ENCODE data around the gene DYRK1A.
"Not testable (repeated sequence)": the region's sequence is repeated elsewhere in the genome, so short reads cannot be mapped to it uniquely, and the experiment has no call there.

DYRK1A gene

GRCh38 chr21:37366482-37367316, at the start of gene DYRK1A:
TSS of gene DYRK1A (plus strand) at chr21:37366773. CDS start at chr21:37420375, 53,602 bp downstream.
- DNase-seq (ENCODE audit: low read depth), result peak; percentile 100

- DNase-seq (ENCODE audit: low read depth), result no peak
Observed at GRCh38 chr21:37319551-37319950, 47.0 kb upstream of the DYRK1A start.

DNA sequence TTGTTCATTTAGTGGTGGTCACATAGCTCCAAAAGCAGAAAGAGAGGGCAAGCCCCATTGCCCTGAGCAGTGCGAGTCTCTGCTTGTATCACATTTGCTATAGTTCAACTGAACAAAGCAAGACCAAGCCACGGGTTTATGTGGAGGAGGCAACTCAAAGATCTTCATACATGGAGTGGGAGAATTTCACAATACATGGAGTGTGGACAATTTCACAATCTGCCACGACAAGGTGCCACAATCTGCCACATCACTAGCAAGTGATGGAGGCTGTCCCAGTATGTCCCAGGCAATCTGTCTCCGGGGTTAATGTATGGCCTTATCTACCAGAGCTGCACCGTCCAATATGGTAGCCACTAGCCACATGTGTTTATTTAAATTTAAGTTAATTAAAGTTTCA, 44.5 kb upstream of the DYRK1A start:
- no peak for DNase-seq (ENCODE audit: low read depth)

GRCh38 chr21:37324558-37324957, 42.0 kb upstream of the DYRK1A start:
- no peak for DNase-seq (ENCODE audit: low read depth)

- not testable (repeated sequence) for DNase-seq (ENCODE audit: low read depth)
Observed at GRCh38 chr21:37328147-37328546, 38.4 kb upstream of the DYRK1A start.

GRCh38 chr21:37331411-37331810, 35.2 kb upstream of the DYRK1A start:
- no peak for DNase-seq (ENCODE audit: low read depth)

GRCh38 chr21:37335053-37335452, 31.5 kb upstream of the DYRK1A start:
- no peak for DNase-seq (ENCODE audit: low read depth)

- no peak for DNase-seq (ENCODE audit: low read depth)
Observed at GRCh38 chr21:37337179-37337578, 29.4 kb upstream of the DYRK1A start.

- peak; percentile 3 for DNase-seq (ENCODE audit: low read depth)
Observed at GRCh38 chr21:37337831-37338230, 28.7 kb upstream of the DYRK1A start.

DNA sequence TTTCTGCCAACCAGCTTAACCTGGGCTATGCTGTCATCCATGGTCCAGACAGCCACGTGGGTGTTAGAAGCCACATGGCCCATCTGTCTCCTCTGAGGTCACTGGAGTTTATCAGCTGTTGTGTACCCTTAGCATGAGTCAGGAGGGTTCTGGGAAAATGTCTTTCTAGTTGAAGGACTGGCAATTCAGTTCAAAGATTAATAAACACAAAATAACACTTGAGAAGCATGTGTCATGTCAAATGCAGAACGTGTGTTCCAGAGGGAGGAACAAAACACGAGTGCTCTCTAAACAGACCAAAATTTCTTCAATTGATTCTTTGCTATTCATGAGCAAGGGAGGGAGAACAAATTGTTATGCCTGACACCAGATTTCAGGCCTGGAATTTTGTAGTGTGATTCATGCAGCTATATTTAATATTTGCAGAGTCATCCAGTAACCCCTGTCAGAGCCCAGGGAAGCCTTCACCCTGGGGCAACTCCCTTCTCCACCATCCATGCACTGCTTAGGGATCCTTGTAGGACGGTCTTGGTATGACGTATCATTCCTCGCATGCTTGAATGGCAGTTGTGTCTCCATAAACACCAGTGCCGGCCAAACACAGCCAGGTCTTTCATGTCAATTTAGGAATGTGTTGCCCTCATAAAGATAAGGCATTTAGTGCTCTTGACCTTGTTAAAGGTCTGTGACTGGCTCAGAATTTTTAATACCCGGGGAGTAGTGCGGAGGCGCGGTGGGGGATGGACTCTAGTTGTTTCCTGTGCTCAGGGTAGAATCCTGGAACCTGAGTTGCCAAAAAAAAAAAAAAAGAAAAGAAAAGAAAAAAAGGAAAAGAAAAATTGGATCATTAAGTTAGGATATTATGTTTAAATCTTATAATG, 27.7 kb upstream of the DYRK1A start:
- DNase-seq (ENCODE audit: low read depth), result peak; percentile 96

GRCh38 chr21:37339552-37339939, 27.0 kb upstream of the DYRK1A start:
- DNase-seq (ENCODE audit: low read depth), result no peak

- DNase-seq (ENCODE audit: low read depth), result no peak
Observed at GRCh38 chr21:37341254-37341960, 25.2 kb upstream of the DYRK1A start.

DNA sequence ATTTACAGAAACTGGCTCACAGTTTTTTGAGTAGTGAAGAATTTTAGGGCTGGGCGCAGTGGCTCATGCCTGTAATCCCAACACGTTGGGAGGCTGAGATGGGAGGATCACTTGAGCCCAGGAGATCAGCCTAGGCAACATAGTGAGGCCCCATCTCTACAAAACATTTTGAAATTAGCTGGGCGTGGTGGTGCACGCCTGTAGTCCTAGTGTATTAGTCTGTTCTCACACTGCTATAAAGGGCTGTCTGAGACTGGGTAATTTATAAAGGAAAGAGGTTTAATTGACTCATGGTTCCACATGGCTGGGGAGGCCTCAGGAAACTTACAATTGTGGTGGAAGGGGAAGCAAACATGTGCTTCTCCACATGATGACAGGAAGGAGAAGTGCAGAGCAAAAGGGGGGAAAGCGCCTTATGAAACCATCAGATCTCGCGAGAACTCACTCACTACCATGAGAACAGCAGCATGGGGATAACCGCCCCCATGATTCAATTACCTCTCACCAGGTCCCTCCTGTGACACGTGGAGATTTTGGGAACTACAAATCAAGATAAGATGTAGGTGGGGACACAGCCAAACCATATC, 24.4 kb upstream of the DYRK1A start:
- DNase-seq (ENCODE audit: low read depth), result no peak

DNA sequence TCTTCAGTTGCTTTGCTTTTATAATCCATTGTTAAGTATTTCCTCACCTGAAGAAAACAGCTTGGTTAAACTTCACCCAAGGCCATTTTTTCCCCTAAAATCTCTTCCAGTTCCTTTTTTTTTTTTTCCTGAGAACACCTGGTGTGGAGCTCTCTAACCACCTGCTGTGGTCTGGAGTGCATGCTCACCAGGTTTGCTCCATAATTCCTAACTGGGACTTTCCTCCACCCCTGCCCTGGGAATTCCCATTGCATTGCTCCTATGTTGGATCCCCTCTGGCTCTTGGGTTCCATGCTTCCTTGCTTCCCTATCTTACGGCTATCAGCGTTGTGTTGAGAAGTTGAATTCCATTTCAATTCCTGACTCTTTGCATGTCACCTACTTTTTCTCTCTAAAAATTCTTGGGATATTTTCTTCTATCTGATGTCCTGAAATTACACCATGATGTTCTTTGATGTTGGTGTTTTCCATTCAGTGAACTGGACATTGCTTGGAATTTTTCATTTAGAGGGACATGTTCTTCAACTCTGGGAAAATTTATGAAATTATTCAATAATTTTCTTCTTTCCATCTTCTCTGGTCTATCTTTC, 19.6 kb upstream of the DYRK1A start:
- no peak for DNase-seq (ENCODE audit: low read depth)

DNA sequence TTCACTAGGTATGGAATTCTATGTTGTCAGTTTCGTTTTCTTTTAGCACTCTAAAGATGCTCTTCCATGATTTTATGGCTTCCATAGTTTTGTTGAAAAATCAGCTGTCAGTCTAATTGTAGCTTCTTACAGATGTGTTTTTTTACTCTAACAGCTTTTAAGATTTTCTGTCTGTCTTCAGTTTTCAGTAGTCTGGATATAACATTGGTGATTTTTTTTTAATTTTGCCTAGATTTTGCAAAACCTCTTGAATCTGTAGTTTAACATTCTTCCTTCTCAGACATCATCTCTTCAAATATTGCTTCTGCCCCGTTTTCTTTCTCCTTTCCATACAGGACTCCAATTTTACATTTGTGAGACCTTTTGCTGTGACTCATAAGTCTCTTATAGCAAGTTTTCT, 17.9 kb upstream of the DYRK1A start:
- no peak for DNase-seq (ENCODE audit: low read depth)

DNA sequence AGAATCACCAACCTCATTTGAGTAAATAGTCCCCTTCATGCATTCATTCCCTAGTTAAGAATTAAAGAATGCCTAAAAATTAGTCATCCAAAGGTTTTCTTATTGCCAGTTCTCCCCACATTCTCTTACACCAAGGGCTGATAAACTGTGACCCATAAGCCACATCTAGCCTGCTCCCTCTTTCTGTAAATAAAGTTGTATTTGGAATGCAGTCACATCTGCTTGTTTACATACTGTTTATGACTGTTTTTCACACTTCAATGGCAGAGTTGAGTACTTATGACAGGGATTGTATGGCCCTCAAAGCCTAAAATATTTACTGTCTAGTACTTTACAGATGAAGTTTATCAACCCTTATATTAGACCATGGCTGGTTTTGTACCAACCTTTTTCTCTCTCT, 16.1 kb upstream of the DYRK1A start:
- DNase-seq (ENCODE audit: low read depth), result no peak

- no peak for DNase-seq (ENCODE audit: low read depth)
Observed at GRCh38 chr21:37356706-37357105, 9.9 kb upstream of the DYRK1A start.

DNA sequence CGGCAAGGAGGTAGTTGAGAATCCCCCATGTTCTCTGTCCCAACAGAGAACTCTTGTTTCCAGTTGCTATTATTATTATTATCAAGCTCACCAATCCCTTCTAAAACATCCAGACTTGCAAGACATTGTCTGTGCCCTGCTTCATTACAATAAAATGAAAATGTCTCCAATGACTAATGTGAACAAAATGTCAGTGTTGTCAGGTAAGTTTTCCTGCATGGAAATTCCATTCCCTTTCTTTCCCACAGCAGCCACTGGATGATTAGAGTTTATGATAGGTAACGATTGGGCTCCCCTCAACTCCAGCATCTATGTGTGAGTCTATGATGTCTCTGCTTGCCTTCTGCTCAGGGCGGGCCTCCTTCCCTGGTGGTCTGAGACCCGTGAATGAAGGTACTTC, 8.9 kb upstream of the DYRK1A start:
- DNase-seq (ENCODE audit: low read depth), result no peak

DNA sequence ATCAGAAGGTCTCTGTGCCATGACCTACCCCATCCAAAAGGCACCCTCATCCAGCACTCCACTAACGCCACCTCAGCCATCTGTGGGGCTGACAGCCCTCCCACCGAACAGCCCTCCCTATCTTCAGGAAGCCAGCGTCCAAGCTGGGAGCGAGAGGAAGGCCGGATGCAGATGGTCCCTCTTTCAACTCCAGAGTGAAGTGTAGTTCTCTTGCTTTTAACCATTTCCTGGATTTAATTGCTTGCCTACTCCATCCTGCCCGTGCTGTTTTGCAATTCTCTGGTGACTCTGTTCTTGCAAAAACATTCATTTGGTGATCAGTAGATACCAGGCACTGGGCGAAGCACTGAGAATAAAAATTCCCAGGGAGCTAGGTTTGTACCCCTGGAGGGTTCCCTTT, 8.2 kb upstream of the DYRK1A start:
- no peak for DNase-seq (ENCODE audit: low read depth)

DNA sequence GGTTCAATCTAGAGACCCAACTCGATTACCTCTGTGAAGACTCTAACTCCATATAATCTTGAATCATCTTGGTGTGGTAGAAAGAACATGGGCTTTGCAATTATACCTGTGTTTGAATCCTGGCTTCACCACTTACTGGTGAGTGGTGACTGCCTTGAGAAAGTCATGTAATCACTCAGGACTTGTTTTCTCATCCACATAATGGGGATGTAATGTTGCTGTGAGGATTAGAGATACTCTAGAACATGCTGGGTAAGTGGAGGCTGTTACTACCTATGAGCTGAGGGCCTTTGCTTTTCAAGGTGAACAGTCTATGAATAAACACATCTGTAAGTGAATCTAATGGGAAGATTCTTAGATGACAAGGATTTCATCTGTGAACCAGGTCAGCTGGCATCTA, 2.6 kb upstream of the DYRK1A start:
- no peak for DNase-seq (ENCODE audit: low read depth)

GRCh38 chr21:37364722-37365121, 1.9 kb upstream of the DYRK1A start:
- no peak for DNase-seq (ENCODE audit: low read depth)
